K562 (cell line): ENCODE measurements around the gene AADAC.
"Not testable (repeated sequence)": the region's sequence is repeated elsewhere in the genome, so short reads cannot be mapped to it uniquely, and the experiment has no call there.

Source experiments
- BRD4 ChIP-seq: fragments of 200-600 bp; sonication (generic); IDR thresholded peaks from 2 replicates; pipeline ENCODE4 v1.6.1; 2017; ENCODE audit warnings: inconsistent platforms
- CBX3 ChIP-seq, 2 experiments: IDR thresholded peaks; 1 replicate in 1 of 2; 2 replicates in 1 of 2; pipeline ENCODE4 v1.6.1; 2012; ENCODE audit warnings: inconsistent platforms in 2 of 2, low read length in 2 of 2, borderline replicate concordance in 1 of 2, control low read depth in 1 of 2
- CTCF ChIP-seq, 3 experiments: IDR thresholded peaks in 2 of 3; conservative IDR thresholded peaks in 1 of 3; 2 replicates each; pipeline ENCODE4 v1.5.1; 2011 to 2012; ENCODE audit warnings: low read length in 3 of 3, mild to moderate bottlenecking in 3 of 3, control low read depth in 2 of 3, improper control_type of control experiment in 1 of 3, inconsistent platforms in 1 of 3, low read depth in 1 of 3, mixed read lengths in 1 of 3, moderate library complexity in 1 of 3; ENCODE audit not compliant: insufficient read depth in 2 of 3
- E2F1 ChIP-seq: sonication (generic); formaldehyde crosslinking; IDR thresholded peaks from 2 replicates; pipeline ENCODE4 v1.8.1; 2023; ENCODE audit warnings: mild to moderate bottlenecking, missing genetic modification reagents, moderate library complexity
- HCFC1 ChIP-seq: IDR thresholded peaks from 2 replicates; pipeline ENCODE4 v1.6.1; 2012; ENCODE audit warnings: low read depth, low read length, improper control_type of control experiment
- MYBL2 ChIP-seq, 2 experiments: fragments of 450-650 bp in 1 of 2; sonication (generic) in 1 of 2; formaldehyde crosslinking in 1 of 2; IDR thresholded peaks; 2 replicates each; pipeline versions ENCODE4 v1.6.1 to v1.8.1; 2017 to 2022; ENCODE audit warnings: borderline replicate concordance in 1 of 2, inconsistent platforms in 1 of 2, low read depth in 1 of 2, mild to moderate bottlenecking in 1 of 2, missing genetic modification reagents in 1 of 2, moderate library complexity in 1 of 2
- NR1H2 ChIP-seq: sonication (generic); formaldehyde crosslinking; IDR thresholded peaks from 2 replicates; pipeline ENCODE4 v1.4.0; 2020; ENCODE audit warnings: mild to moderate bottlenecking, missing genetic modification reagents
- POLR2A ChIP-seq: fragments of 450-650 bp; conservative IDR thresholded peaks from 2 replicates; pipeline ENCODE4 v1.6.1; 2016
- POLR2H ChIP-seq: IDR thresholded peaks from 2 replicates; pipeline ENCODE4 v1.6.1; 2016; ENCODE audit warnings: missing genetic modification characterization, low read depth, mild to moderate bottlenecking, control low read depth, missing compliant biosample characterization, moderate library complexity
- RFX1 ChIP-seq: fragments of 450-650 bp; IDR thresholded peaks from 2 replicates; pipeline ENCODE4 v1.6.1; 2016; ENCODE audit warnings: mild to moderate bottlenecking, moderate library complexity
- STAG1 ChIP-seq: sonication (generic); formaldehyde crosslinking; IDR thresholded peaks from 2 replicates; pipeline ENCODE4 v1.5.0; 2020; ENCODE audit warnings: missing genetic modification reagents, borderline replicate concordance
- ZNF263 ChIP-seq: sonication (generic); formaldehyde crosslinking; IDR thresholded peaks from 2 replicates; pipeline ENCODE4 v1.8.0; 2022; ENCODE audit warnings: mild to moderate bottlenecking, missing genetic modification reagents, borderline replicate concordance
- ZNF318 ChIP-seq, 2 experiments: fragments of 450-650 bp; IDR thresholded peaks; 2 replicates each; pipeline ENCODE4 v1.6.1; 2016; ENCODE audit warnings: mild to moderate bottlenecking in 2 of 2, borderline replicate concordance in 1 of 2, low read depth in 1 of 2, moderate library complexity in 1 of 2
- ZNF512 ChIP-seq: IDR thresholded peaks from 2 replicates; pipeline ENCODE4 v1.6.1; 2016; ENCODE audit warnings: missing genetic modification characterization, missing compliant biosample characterization

- TF ChIP-seq STAG1 (CRISPR knock-in tag); POLR2H (tag); BRD4; HCFC1; ZNF318 (IDR thresholded peaks at IDR 0.05; ENCODE audit: borderline replicate concordance in 1 of 2, low read depth in 1 of 2); NR1H2 (CRISPR knock-in tag); E2F1 (CRISPR knock-in tag); CTCF (IDR thresholded peaks at IDR 0.05 in 2 of 3, conservative IDR thresholded peaks at IDR 0.05 in 1 of 3; ENCODE audit: insufficient read depth in 2 of 3, low read depth in 1 of 3, low read length in 3 of 3); ZNF512; POLR2A; MYBL2 (IDR thresholded peaks at IDR 0.05; ENCODE audit: low read depth); MYBL2 (CRISPR knock-in tag; IDR thresholded peaks at IDR 0.05; ENCODE audit: borderline replicate concordance); ZNF263 (CRISPR knock-in tag); CBX3 (IDR thresholded peaks at IDR 0.05; ENCODE audit: borderline replicate concordance in 1 of 2, low read length in 2 of 2); RFX1: not testable (repeated sequence)
Observed at GRCh38 chr3:151850065-151850464, 36.1 kb downstream of the AADAC start.
